ENCODE results near the gene NDUFC2.

- no peak for TF ChIP-seq EED (CRISPR knock-in tag; IDR thresholded peaks at IDR 0.05)
- TF ChIP-seq, protein P1, sequence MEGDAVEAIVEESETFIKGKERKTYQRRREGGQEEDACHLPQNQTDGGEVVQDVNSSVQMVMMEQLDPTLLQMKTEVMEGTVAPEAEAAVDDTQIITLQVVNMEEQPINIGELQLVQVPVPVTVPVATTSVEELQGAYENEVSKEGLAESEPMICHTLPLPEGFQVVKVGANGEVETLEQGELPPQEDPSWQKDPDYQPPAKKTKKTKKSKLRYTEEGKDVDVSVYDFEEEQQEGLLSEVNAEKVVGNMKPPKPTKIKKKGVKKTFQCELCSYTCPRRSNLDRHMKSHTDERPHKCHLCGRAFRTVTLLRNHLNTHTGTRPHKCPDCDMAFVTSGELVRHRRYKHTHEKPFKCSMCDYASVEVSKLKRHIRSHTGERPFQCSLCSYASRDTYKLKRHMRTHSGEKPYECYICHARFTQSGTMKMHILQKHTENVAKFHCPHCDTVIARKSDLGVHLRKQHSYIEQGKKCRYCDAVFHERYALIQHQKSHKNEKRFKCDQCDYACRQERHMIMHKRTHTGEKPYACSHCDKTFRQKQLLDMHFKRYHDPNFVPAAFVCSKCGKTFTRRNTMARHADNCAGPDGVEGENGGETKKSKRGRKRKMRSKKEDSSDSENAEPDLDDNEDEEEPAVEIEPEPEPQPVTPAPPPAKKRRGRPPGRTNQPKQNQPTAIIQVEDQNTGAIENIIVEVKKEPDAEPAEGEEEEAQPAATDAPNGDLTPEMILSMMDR (CRISPR knock-in tag; IDR thresholded peaks at IDR 0.05), result no peak
- TF ChIP-seq RAD21 (CRISPR knock-in tag; IDR thresholded peaks at IDR 0.05), result no peak
- TF ChIP-seq, protein P2, sequence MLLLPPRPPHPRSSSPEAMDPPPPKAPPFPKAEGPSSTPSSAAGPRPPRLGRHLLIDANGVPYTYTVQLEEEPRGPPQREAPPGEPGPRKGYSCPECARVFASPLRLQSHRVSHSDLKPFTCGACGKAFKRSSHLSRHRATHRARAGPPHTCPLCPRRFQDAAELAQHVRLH (CRISPR knock-in tag; IDR thresholded peaks at IDR 0.05; ENCODE audit: borderline replicate concordance, low read depth), result no peak
- no peak for TF ChIP-seq BCL6 (CRISPR knock-in tag; IDR thresholded peaks at IDR 0.05)
- TF ChIP-seq HOXA7 (CRISPR knock-in tag; IDR thresholded peaks at IDR 0.05), result no peak
Observed at GRCh38 chr11:78066471-78066870, 13.2 kb downstream of the NDUFC2 start.
